Panc1 (cell line): ENCODE results near the gene KIF4A. TPM values are rescaled to one million over a fixed set of nuclear protein-coding genes. Genes with fewer than 3 reads are reported as not detected.

Source experiments
- ATAC-seq: fragments of 200-7000 bp; cut with Tn5 transposase; 2 replicates; pipeline ENCODE4 v1.9.1; 2020; ENCODE audit warnings: mild to moderate bottlenecking, moderate library complexity
- BruUV-seq: library from RNA; stranded (reverse); fragments of 400-500 nt; replicated peaks from 2 replicates; lab custom pipeline; 2021; lab: Mats Ljungman, UMichigan
- CTCF ChIA-PET: fragments of 300-600 bp; sonication (Branson Sonifier 250); formaldehyde crosslinking; loops from one replicate; lab custom pipeline; 2022; ENCODE audit warnings: antibody characterized with exemption; lab: Charles Lee
- POLR2A ChIA-PET: fragments of 300-600 bp; sonication (Branson Sonifier 250); formaldehyde crosslinking; loops from one replicate; lab custom pipeline; 2022; ENCODE audit warnings: antibody characterized with exemption; lab: Charles Lee
- DNase-seq: peaks from one replicate; pipeline ENCODE4 v3.0.0-alpha.2; 2010; ENCODE audit warnings: low read depth, low spot score
- H3K27ac ChIP-seq: 2 replicates; pipeline ENCODE4 v1.5.1; 2011; ENCODE audit warnings: mild to moderate bottlenecking, low read length, inconsistent platforms
- H3K27me3 ChIP-seq: fragments of 200-500 bp; sonication (Bioruptor generic); 2 replicates; pipeline ENCODE4 v1.6.0; 2014; ENCODE audit warnings: low read length, inconsistent platforms; ENCODE audit not compliant: control insufficient read depth, insufficient read depth
- H3K36me3 ChIP-seq: fragments of 200-500 bp; sonication (Bioruptor generic); 2 replicates; pipeline ENCODE4 v1.5.1; 2014; ENCODE audit warnings: inconsistent platforms, mild to moderate bottlenecking, low read length, moderate library complexity; ENCODE audit not compliant: control insufficient read depth, insufficient read depth
- H3K4me1 ChIP-seq: 2 replicates; pipeline ENCODE4 v1.5.1; 2011; ENCODE audit warnings: inconsistent platforms, mild to moderate bottlenecking, low read length, moderate library complexity; ENCODE audit not compliant: control insufficient read depth, insufficient read depth
- H3K4me3 ChIP-seq, 2 experiments: 2 replicates each; pipeline ENCODE4 v1.5.1; 2011 to 2012; ENCODE audit warnings: low read depth in 2 of 2, low read length in 2 of 2, mild to moderate bottlenecking in 2 of 2, inconsistent platforms in 1 of 2, moderate library complexity in 1 of 2
- H3K9me3 ChIP-seq: fragments of 200-500 bp; sonication (Bioruptor generic); 2 replicates; pipeline ENCODE4 v1.5.1; 2014; ENCODE audit warnings: low read depth, mild to moderate bottlenecking, inconsistent platforms, low read length, moderate library complexity; ENCODE audit not compliant: control insufficient read depth, insufficient read depth
- POLR2AphosphoS5 ChIP-seq: IDR thresholded peaks from 2 replicates; pipeline ENCODE4 v1.6.1; 2012; ENCODE audit warnings: mild to moderate bottlenecking, low read depth, low read length, moderate library complexity
- SIN3A ChIP-seq: IDR thresholded peaks from 2 replicates; pipeline ENCODE4 v1.6.1; 2012; ENCODE audit warnings: low read depth, mild to moderate bottlenecking, low read length, moderate library complexity, borderline replicate concordance; ENCODE audit not compliant: insufficient read depth
- TCF7L2 ChIP-seq: IDR thresholded peaks from 2 replicates; pipeline ENCODE4 v1.6.1; 2011; ENCODE audit warnings: mild to moderate bottlenecking, low read depth, low read length, inconsistent platforms
- in situ Hi-C: cut with HindIII; loops from 2 replicates; pipeline ENCODE4 v1.10.0; 2016; ENCODE audit warnings: low sequenced_read_pairs, low pct_unique_long_range_greater_than_20kb
- intact Hi-C: fragments of 100-400 bp; cut with micrococcal nuclease; formaldehyde crosslinking; loops from one replicate; pipeline ENCODE4 v1.10.0; 2022; ENCODE audit not compliant: unreplicated experiment
- total RNA-seq: library from RNA; stranded (reverse); gene quantifications from one replicate; pipeline ENCODE4 v1.2.1, GENCODE V29; 2021; ENCODE audit not compliant: unreplicated experiment
- TF ChIP-seq, protein P1 (sequence below), 2 experiments: IDR thresholded peaks; 2 replicates each; pipeline ENCODE4 v1.6.1; 2011 to 2012; ENCODE audit warnings: low read depth in 2 of 2, control low read depth in 1 of 2, low read length in 1 of 2, mild to moderate bottlenecking in 1 of 2, moderate library complexity in 1 of 2; ENCODE audit not compliant: insufficient read depth in 1 of 2
- TF ChIP-seq, protein P2 (sequence below): fragments of 450-650 bp; IDR thresholded peaks from 2 replicates; pipeline ENCODE4 v1.5.1; 2017; ENCODE audit warnings: mild to moderate bottlenecking

KIF4A gene
- total RNA-seq, 1 experiment from 2014 or later = 62.6 TPM

DNA sequence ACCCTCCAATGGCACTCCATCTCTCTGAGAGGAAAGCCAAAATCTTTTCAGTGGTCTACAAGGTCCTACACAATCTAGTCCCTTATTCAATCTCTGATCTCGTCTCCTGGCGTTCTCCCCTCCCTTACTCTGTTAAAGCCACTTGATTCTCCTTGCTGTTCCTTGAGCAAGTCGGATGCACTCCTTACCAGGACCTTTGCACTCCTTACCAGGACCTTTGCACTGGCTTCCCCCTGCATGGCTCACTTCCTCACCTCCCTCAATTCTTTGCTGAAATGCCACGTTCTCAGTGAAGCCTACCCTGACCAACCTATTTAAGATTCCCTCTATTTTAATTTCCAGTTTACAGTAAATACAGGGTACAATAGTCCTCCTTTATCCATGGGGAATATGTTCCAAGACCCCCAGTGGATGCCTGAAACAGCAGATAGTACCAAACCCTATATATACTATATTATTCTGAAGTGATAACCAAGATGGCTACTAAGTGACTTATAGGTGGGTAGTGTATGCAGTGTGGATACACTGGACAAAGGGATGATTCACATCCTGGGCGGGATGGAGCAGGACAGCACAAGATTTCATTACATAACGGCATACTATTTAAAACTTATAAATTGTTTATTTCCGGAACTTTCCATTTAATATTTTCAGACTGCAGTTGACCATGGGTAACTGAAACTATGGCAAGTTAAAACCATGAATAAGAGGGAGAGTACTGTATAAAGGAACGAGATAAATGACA, 148.2 kb downstream of the KIF4A start:
- intact Hi-C loops = no loop called here
- Histone ChIP-seq H3K36me3 (no peaks in the 10 kb centered on the region), H3K4me3 (no peak overlapping the region), H3K27me3 (peaks cover 4% of the 10 kb centered on the region; the same call in 1 of the 2 replicates), H3K4me1 (peaks cover 7% of the 10 kb centered on the region), H3K9me3 (no peaks in the 10 kb centered on the region), H3K27ac (no peak overlapping the region)
- DNase-seq (no peak), ATAC-seq (no peak)
- ChIA-PET POLR2A (no interaction called here), CTCF (no interaction called here)
- in situ Hi-C loops = no loop called here
- TF ChIP-seq TCF7L2 = no peak
- no peak for TF ChIP-seq SIN3A
- TF ChIP-seq, protein P1, sequence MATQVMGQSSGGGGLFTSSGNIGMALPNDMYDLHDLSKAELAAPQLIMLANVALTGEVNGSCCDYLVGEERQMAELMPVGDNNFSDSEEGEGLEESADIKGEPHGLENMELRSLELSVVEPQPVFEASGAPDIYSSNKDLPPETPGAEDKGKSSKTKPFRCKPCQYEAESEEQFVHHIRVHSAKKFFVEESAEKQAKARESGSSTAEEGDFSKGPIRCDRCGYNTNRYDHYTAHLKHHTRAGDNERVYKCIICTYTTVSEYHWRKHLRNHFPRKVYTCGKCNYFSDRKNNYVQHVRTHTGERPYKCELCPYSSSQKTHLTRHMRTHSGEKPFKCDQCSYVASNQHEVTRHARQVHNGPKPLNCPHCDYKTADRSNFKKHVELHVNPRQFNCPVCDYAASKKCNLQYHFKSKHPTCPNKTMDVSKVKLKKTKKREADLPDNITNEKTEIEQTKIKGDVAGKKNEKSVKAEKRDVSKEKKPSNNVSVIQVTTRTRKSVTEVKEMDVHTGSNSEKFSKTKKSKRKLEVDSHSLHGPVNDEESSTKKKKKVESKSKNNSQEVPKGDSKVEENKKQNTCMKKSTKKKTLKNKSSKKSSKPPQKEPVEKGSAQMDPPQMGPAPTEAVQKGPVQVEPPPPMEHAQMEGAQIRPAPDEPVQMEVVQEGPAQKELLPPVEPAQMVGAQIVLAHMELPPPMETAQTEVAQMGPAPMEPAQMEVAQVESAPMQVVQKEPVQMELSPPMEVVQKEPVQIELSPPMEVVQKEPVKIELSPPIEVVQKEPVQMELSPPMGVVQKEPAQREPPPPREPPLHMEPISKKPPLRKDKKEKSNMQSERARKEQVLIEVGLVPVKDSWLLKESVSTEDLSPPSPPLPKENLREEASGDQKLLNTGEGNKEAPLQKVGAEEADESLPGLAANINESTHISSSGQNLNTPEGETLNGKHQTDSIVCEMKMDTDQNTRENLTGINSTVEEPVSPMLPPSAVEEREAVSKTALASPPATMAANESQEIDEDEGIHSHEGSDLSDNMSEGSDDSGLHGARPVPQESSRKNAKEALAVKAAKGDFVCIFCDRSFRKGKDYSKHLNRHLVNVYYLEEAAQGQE (IDR thresholded peaks at IDR 0.05; ENCODE audit: insufficient read depth in 1 of 2, low read depth in 2 of 2, low read length in 1 of 2) = no peak
- TF ChIP-seq, protein P2, sequence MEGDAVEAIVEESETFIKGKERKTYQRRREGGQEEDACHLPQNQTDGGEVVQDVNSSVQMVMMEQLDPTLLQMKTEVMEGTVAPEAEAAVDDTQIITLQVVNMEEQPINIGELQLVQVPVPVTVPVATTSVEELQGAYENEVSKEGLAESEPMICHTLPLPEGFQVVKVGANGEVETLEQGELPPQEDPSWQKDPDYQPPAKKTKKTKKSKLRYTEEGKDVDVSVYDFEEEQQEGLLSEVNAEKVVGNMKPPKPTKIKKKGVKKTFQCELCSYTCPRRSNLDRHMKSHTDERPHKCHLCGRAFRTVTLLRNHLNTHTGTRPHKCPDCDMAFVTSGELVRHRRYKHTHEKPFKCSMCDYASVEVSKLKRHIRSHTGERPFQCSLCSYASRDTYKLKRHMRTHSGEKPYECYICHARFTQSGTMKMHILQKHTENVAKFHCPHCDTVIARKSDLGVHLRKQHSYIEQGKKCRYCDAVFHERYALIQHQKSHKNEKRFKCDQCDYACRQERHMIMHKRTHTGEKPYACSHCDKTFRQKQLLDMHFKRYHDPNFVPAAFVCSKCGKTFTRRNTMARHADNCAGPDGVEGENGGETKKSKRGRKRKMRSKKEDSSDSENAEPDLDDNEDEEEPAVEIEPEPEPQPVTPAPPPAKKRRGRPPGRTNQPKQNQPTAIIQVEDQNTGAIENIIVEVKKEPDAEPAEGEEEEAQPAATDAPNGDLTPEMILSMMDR = no peak
- TF ChIP-seq POLR2AphosphoS5 = no peak
- BruUV-seq = no TSS peak

DNA sequence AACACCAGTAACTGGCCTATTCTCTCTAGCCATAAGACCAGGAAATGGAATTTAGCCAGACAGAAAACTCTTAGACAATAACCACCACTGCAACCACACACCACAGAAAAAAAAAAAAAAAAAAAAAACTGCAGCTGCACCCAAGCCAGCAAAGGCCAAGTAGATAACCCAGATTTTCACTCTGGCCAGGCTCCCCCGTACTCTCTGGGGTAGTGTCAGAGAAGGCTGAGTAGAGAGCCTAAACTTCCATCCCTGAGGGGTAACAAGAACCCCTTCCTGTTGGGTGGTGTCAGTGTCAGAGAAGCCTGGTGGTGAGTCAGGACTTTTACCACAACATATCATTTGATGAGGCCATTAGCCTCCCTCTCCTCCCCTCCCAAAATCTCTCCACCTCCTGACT, 149.1 kb downstream of the KIF4A start:
- Histone ChIP-seq H3K4me1 (peaks cover 3% of the 10 kb centered on the region; the same call in 1 of the 2 replicates), H3K27me3 (peaks cover 6% of the 10 kb centered on the region; the same call in 1 of the 2 replicates), H3K4me3 (no peak overlapping the region), H3K27ac (no peak overlapping the region), H3K36me3 (no peaks in the 10 kb centered on the region), H3K9me3 (no peaks in the 10 kb centered on the region)
- intact Hi-C loops (no loop called here), in situ Hi-C loops (no loop called here)
- BruUV-seq = no TSS peak
- TF ChIP-seq SIN3A (no peak), TCF7L2 (no peak), POLR2AphosphoS5 (no peak)
- TF ChIP-seq, protein P1 (IDR thresholded peaks at IDR 0.05; ENCODE audit: insufficient read depth in 1 of 2, low read depth in 2 of 2, low read length in 1 of 2) = no peak
- TF ChIP-seq, protein P2 = no peak
- POLR2A ChIA-PET = no interaction called here
- no peak for DNase-seq
- ATAC-seq = no peak
- CTCF ChIA-PET = no interaction called here
